H7 (cell line): ENCODE data around the gene RGP1. TPM values are rescaled to one million over a fixed set of nuclear protein-coding genes. Genes with fewer than 3 reads are reported as not detected.

Experiments
- total RNA-seq: library from RNA; depleted of rRNA; stranded (reverse); fragments of >200 nt; shearing (Covaris generic); gene quantifications from 2 replicates; pipeline ENCODE4 v1.2.3, GENCODE V29; 2014; rRNA removed

Gene RGP1
- total RNA-seq, 1 experiment from 2014 or later = 14.4 TPM

Other genes starting within 250 kb of the RGP1 start
- 6.0 and 11.9 TPM in 2 replicates for gene TESK1, start 144.0 kb upstream of the RGP1 start, total RNA-seq
- gene CD72, start 130.9 kb upstream of the RGP1 start, total RNA-seq = 1.9 and 4.6 TPM in 2 replicates
- gene SIT1, start 98.4 kb upstream of the RGP1 start, total RNA-seq = 0.69 and 2.3 TPM in 2 replicates
- 10,629 and 14,347 TPM in 2 replicates for gene RMRP, start 91.3 kb upstream of the RGP1 start, total RNA-seq
- gene CCDC107, start 91.0 kb upstream of the RGP1 start, total RNA-seq = 4.1 and 9.3 TPM in 2 replicates
- 17.4 and 21.4 TPM in 2 replicates for gene ARHGEF39, start 84.1 kb upstream of the RGP1 start, total RNA-seq
- gene CA9, start 75.4 kb upstream of the RGP1 start, total RNA-seq = 0.78 TPM in 1 of 2 replicates, not detected in the other
- gene TPM2, start 59.4 kb upstream of the RGP1 start, total RNA-seq = 117 and 129 TPM in 2 replicates
- 91.2 and 106 TPM in 2 replicates for gene TLN1, start 17.1 kb upstream of the RGP1 start, total RNA-seq
- gene CREB3, start 16.6 kb upstream of the RGP1 start, total RNA-seq = 26.0 and 28.6 TPM in 2 replicates
- gene GBA2, start 59 bp upstream of the RGP1 start, total RNA-seq = 75.2 and 85.5 TPM in 2 replicates
- not detected in 2 replicates for gene MSMP, start 5.0 kb downstream of the RGP1 start, total RNA-seq
- 6.4 and 7.5 TPM in 2 replicates for gene NPR2, start 42.3 kb downstream of the RGP1 start, total RNA-seq
- 0.15 and 0.55 TPM in 2 replicates for gene SPAG8, start 63.0 kb downstream of the RGP1 start, total RNA-seq
- 46.9 and 53.8 TPM in 2 replicates for gene HINT2, start 65.8 kb downstream of the RGP1 start, total RNA-seq
- gene FAM221B, start 79.4 kb downstream of the RGP1 start, total RNA-seq = not detected in 2 replicates
- gene TMEM8B, start 79.9 kb downstream of the RGP1 start, total RNA-seq = 2.0 and 3.1 TPM in 2 replicates
- not detected in 2 replicates for gene OR13J1, start 121.1 kb downstream of the RGP1 start, total RNA-seq
- 0.21 TPM in 1 of 2 replicates, not detected in the other for gene HRCT1, start 156.9 kb downstream of the RGP1 start, total RNA-seq
- 0.07 TPM in 1 of 2 replicates, not detected in the other for gene SPAAR, start 160.2 kb downstream of the RGP1 start, total RNA-seq
- gene OR2S2, start 208.9 kb downstream of the RGP1 start, total RNA-seq = not detected in 2 replicates